Measurements from ENCODE around the gene PPFIBP2.

The PPFIBP2 gene

GRCh38 chr11:7581021-7581590 lies 67.3 kb downstream of the PPFIBP2 start:
- no CpG with 5 or more reads among the region's 2 CpGs for WGBS, 2 donors (ENCODE audit: extremely low coverage in 2 of 2, insufficient read length in 2 of 2, insufficient replicate concordance in 1 of 2)

GRCh38 chr11:7582338-7582985 lies 68.7 kb downstream of the PPFIBP2 start:
- Histone ChIP-seq H3K18ac (ENCODE audit: low read length) (no peak overlapping the region), H3K9ac (ENCODE audit: low read depth, low read length, poor library complexity) (no peak overlapping the region), H3K4me1 (ENCODE audit: control insufficient read depth in 2 of 2, insufficient read depth in 1 of 2, low read depth in 1 of 2, low read length in 2 of 2) (peaks cover 9 to 17% of the 10 kb centered on the region in 2 donors), H2BK5ac (ENCODE audit: low read length) (no peak overlapping the region), H2AFZ (ENCODE audit: low read length) (no peak overlapping the region), H3K4me2 (ENCODE audit: insufficient read depth, low read length, poor library complexity, severe bottlenecking) (no peak overlapping the region), H3K14ac (ENCODE audit: low read length) (no peak overlapping the region), H2AK5ac (ENCODE audit: low read depth, low read length) (no peak overlapping the region), H3K23ac (ENCODE audit: low read depth, low read length, poor library complexity) (no peak overlapping the region), H2BK120ac (ENCODE audit: low read depth, low read length) (no peak overlapping the region), H2BK12ac (ENCODE audit: low read length) (no peak overlapping the region), H4K91ac (ENCODE audit: low read depth, low read length, poor library complexity) (no peak overlapping the region), H3K79me1 (ENCODE audit: low read depth, low read length) (no peaks in the 10 kb centered on the region), H3K36me3 (replicated peaks in 1 of 2; ENCODE audit: control insufficient read depth in 2 of 2, insufficient read depth in 2 of 2, low read length in 2 of 2) (no peaks in the 10 kb centered on the region), H3K9me3 (replicated peaks in 1 of 2; ENCODE audit: control insufficient read depth in 2 of 2, insufficient read depth in 1 of 2, low read depth in 1 of 2, low read length in 2 of 2) (no peaks in the 10 kb centered on the region), H3K4ac (ENCODE audit: low read length) (no peak overlapping the region), H3K27ac (replicated peaks; ENCODE audit: low read length) (no peak overlapping the region), H3K4me3 (ENCODE audit: low read length in 2 of 2) (no peak overlapping the region), H2BK15ac (ENCODE audit: low read length) (no peak overlapping the region), H3K27me3 (ENCODE audit: control insufficient read depth in 3 of 3, insufficient read depth in 3 of 3, low read depth in 1 of 3, low read length in 3 of 3) (no peaks in the 10 kb centered on the region), H4K8ac (ENCODE audit: low read depth, low read length) (no peak overlapping the region)
- DNase-seq (ENCODE audit: low spot score), result no peak
- no CpG with 5 or more reads among the region's 2 CpGs for WGBS, 2 donors (ENCODE audit: extremely low coverage in 2 of 2, insufficient read length in 2 of 2, insufficient replicate concordance in 1 of 2)

More at GRCh38 chr11:7581021-7581590, 67.3 kb downstream of the PPFIBP2 start:
- Histone ChIP-seq H3K14ac (ENCODE audit: low read length) (no peak overlapping the region), H2BK120ac (ENCODE audit: low read depth, low read length) (no peak overlapping the region), H3K4me3 (ENCODE audit: low read length in 2 of 2) (no peak overlapping the region), H2AFZ (ENCODE audit: low read length) (no peak overlapping the region), H3K27me3 (ENCODE audit: control insufficient read depth in 3 of 3, insufficient read depth in 3 of 3, low read depth in 1 of 3, low read length in 3 of 3) (no peaks in the 10 kb centered on the region), H2BK5ac (ENCODE audit: low read length) (no peak overlapping the region), H3K9ac (ENCODE audit: low read depth, low read length, poor library complexity) (no peak overlapping the region), H3K4me2 (ENCODE audit: insufficient read depth, low read length, poor library complexity, severe bottlenecking) (no peak overlapping the region), H2AK5ac (ENCODE audit: low read depth, low read length) (no peak overlapping the region), H2BK15ac (ENCODE audit: low read length) (no peak overlapping the region), H3K27ac (replicated peaks; ENCODE audit: low read length) (no peak overlapping the region), H3K4ac (ENCODE audit: low read length) (no peak overlapping the region), H3K23ac (ENCODE audit: low read depth, low read length, poor library complexity) (no peak overlapping the region), H3K18ac (ENCODE audit: low read length) (peak overlapping the region; percentile 5), H4K8ac (ENCODE audit: low read depth, low read length) (no peak overlapping the region), H2BK12ac (ENCODE audit: low read length) (no peak overlapping the region), H3K4me1 (ENCODE audit: control insufficient read depth in 2 of 2, insufficient read depth in 1 of 2, low read depth in 1 of 2, low read length in 2 of 2) (peaks cover 17 to 21% of the 10 kb centered on the region in 2 donors), H3K79me1 (ENCODE audit: low read depth, low read length) (no peaks in the 10 kb centered on the region), H4K91ac (ENCODE audit: low read depth, low read length, poor library complexity) (no peak overlapping the region), H3K36me3 (replicated peaks in 1 of 2; ENCODE audit: control insufficient read depth in 2 of 2, insufficient read depth in 2 of 2, low read length in 2 of 2) (no peaks in the 10 kb centered on the region), H3K9me3 (replicated peaks in 1 of 2; ENCODE audit: control insufficient read depth in 2 of 2, insufficient read depth in 1 of 2, low read depth in 1 of 2, low read length in 2 of 2) (no peaks in the 10 kb centered on the region)
- no peak for DNase-seq (ENCODE audit: low spot score)

- no peak overlapping the region for H4K91ac ChIP-seq (ENCODE audit: low read depth, low read length, poor library complexity)
- no peak overlapping the region for H2BK5ac ChIP-seq (ENCODE audit: low read length)
- DNase-seq (ENCODE audit: low spot score), result no peak
- H3K9me3 ChIP-seq (replicated peaks in 1 of 2; ENCODE audit: control insufficient read depth in 2 of 2, insufficient read depth in 1 of 2, low read depth in 1 of 2, low read length in 2 of 2), result no peaks in the 10 kb centered on the region
- peaks cover 6 to 11% of the 10 kb centered on the region in 2 donors for H3K4me1 ChIP-seq (ENCODE audit: control insufficient read depth in 2 of 2, insufficient read depth in 1 of 2, low read depth in 1 of 2, low read length in 2 of 2)
- H4K8ac ChIP-seq (ENCODE audit: low read depth, low read length), result no peak overlapping the region
- H3K9ac ChIP-seq (ENCODE audit: low read depth, low read length, poor library complexity), result no peak overlapping the region
- H3K36me3 ChIP-seq (replicated peaks in 1 of 2; ENCODE audit: control insufficient read depth in 2 of 2, insufficient read depth in 2 of 2, low read length in 2 of 2), result no peaks in the 10 kb centered on the region
- H3K18ac ChIP-seq (ENCODE audit: low read length), result no peak overlapping the region
- no peak overlapping the region for H3K27ac ChIP-seq (replicated peaks; ENCODE audit: low read length)
- no peak overlapping the region for H3K4ac ChIP-seq (ENCODE audit: low read length)
- H3K23ac ChIP-seq (ENCODE audit: low read depth, low read length, poor library complexity), result no peak overlapping the region
- H2AFZ ChIP-seq (ENCODE audit: low read length), result no peak overlapping the region
- H3K4me3 ChIP-seq (ENCODE audit: low read length in 2 of 2), result no peak overlapping the region
- no peak overlapping the region for H2AK5ac ChIP-seq (ENCODE audit: low read depth, low read length)
- no peak overlapping the region for H3K4me2 ChIP-seq (ENCODE audit: insufficient read depth, low read length, poor library complexity, severe bottlenecking)
- H3K27me3 ChIP-seq (ENCODE audit: control insufficient read depth in 3 of 3, insufficient read depth in 3 of 3, low read depth in 1 of 3, low read length in 3 of 3), result no peaks in the 10 kb centered on the region
- no peak overlapping the region for H2BK120ac ChIP-seq (ENCODE audit: low read depth, low read length)
- no peak overlapping the region for H2BK12ac ChIP-seq (ENCODE audit: low read length)
- H3K79me1 ChIP-seq (ENCODE audit: low read depth, low read length), result no peaks in the 10 kb centered on the region
- H2BK15ac ChIP-seq (ENCODE audit: low read length), result no peak overlapping the region
- no peak overlapping the region for H3K14ac ChIP-seq (ENCODE audit: low read length)
- no CpG with 5 or more reads among the region's 3 CpGs for WGBS, 2 donors (ENCODE audit: extremely low coverage in 2 of 2, insufficient read length in 2 of 2, insufficient replicate concordance in 1 of 2)
Measured at GRCh38 chr11:7583248-7583647, 69.4 kb downstream of the PPFIBP2 start.

- H2BK12ac ChIP-seq (ENCODE audit: low read length), result no peak overlapping the region
- H3K23ac ChIP-seq (ENCODE audit: low read depth, low read length, poor library complexity), result no peak overlapping the region
- no peak overlapping the region for H3K4me3 ChIP-seq (ENCODE audit: low read length in 2 of 2)
- H3K4me1 ChIP-seq (ENCODE audit: control insufficient read depth in 2 of 2, insufficient read depth in 1 of 2, low read depth in 1 of 2, low read length in 2 of 2), result peaks cover 0 to 10% of the 10 kb centered on the region in 2 donors
- no peak overlapping the region for H2BK15ac ChIP-seq (ENCODE audit: low read length)
- H3K4ac ChIP-seq (ENCODE audit: low read length), result no peak overlapping the region
- no peak overlapping the region for H2BK5ac ChIP-seq (ENCODE audit: low read length)
- no peak for DNase-seq (ENCODE audit: low spot score)
- H3K27ac ChIP-seq (replicated peaks; ENCODE audit: low read length), result no peak overlapping the region
- H2AK5ac ChIP-seq (ENCODE audit: low read depth, low read length), result no peak overlapping the region
- H3K9me3 ChIP-seq (replicated peaks in 1 of 2; ENCODE audit: control insufficient read depth in 2 of 2, insufficient read depth in 1 of 2, low read depth in 1 of 2, low read length in 2 of 2), result no peaks in the 10 kb centered on the region
- no peaks in the 10 kb centered on the region for H3K79me1 ChIP-seq (ENCODE audit: low read depth, low read length)
- no peaks in the 10 kb centered on the region for H3K36me3 ChIP-seq (replicated peaks in 1 of 2; ENCODE audit: control insufficient read depth in 2 of 2, insufficient read depth in 2 of 2, low read length in 2 of 2)
- no CpG with 5 or more reads among the region's 2 CpGs for WGBS, 2 donors (ENCODE audit: extremely low coverage in 2 of 2, insufficient read length in 2 of 2, insufficient replicate concordance in 1 of 2)
- H4K8ac ChIP-seq (ENCODE audit: low read depth, low read length), result no peak overlapping the region
- no peaks in the 10 kb centered on the region for H3K27me3 ChIP-seq (ENCODE audit: control insufficient read depth in 3 of 3, insufficient read depth in 3 of 3, low read depth in 1 of 3, low read length in 3 of 3)
- no peak overlapping the region for H3K4me2 ChIP-seq (ENCODE audit: insufficient read depth, low read length, poor library complexity, severe bottlenecking)
- no peak overlapping the region for H3K14ac ChIP-seq (ENCODE audit: low read length)
- no peak overlapping the region for H2AFZ ChIP-seq (ENCODE audit: low read length)
- H2BK120ac ChIP-seq (ENCODE audit: low read depth, low read length), result no peak overlapping the region
- no peak overlapping the region for H4K91ac ChIP-seq (ENCODE audit: low read depth, low read length, poor library complexity)
- no peak overlapping the region for H3K18ac ChIP-seq (ENCODE audit: low read length)
- H3K9ac ChIP-seq (ENCODE audit: low read depth, low read length, poor library complexity), result no peak overlapping the region
Measured at GRCh38 chr11:7584910-7585309, 71.1 kb downstream of the PPFIBP2 start.

All from neuronal stem cell (in vitro differentiated cells).